Measurements from ENCODE around the gene VGLL4.
"Not testable (repeated sequence)": the region's sequence is repeated elsewhere in the genome, so short reads cannot be mapped to it uniquely, and the experiment has no call there.

VGLL4 gene

DNA sequence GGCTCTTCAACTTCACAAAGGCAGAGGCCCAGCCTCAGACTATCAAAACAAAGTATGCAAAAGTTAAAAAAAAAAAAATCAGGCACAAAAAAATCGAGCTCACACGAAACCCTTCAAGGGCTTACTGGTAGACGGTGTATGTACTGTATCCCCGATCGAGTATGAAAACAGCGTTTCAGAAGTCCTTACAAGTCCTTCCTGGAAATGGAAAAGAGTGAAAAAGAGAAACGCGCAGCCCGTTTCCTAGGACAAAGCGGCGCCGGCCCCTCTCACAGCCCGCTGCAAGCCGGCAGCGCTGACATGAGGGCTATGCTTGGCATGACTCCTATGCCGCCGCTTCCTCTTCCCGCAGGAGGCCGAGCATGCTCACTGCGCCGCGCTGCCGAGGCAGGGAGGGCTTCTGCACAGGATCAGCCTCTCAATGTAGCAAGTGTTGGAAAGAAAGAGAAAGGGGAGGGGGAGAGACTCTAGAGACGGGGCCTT lies at the start of gene VGLL4:
TSS of gene VGLL4 (minus strand) at position 311 of the 483 bp plus-strand sequence. CDS start 397 bp downstream, outside the sequence.
- DNase-seq: peak; percentile 52

DNA sequence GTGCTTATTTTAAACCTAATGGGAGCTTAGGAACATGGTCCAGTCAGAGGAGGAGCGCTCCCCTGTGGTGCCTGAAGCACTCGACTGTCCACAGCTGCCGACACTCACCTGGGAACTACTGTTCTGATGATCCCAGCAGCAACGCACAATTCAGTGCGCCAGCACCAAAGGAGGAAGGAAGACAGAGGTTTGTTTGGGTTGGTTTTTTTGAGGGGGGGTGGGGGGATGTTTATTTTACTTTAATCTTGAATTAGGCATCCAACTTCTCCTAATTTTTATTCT lies 48.8 kb upstream of the VGLL4 start:
- DNase-seq: no peak

- DNase-seq: no peak
Observed at GRCh38 chr3:11691767-11692531, 48.2 kb upstream of the VGLL4 start.

DNA sequence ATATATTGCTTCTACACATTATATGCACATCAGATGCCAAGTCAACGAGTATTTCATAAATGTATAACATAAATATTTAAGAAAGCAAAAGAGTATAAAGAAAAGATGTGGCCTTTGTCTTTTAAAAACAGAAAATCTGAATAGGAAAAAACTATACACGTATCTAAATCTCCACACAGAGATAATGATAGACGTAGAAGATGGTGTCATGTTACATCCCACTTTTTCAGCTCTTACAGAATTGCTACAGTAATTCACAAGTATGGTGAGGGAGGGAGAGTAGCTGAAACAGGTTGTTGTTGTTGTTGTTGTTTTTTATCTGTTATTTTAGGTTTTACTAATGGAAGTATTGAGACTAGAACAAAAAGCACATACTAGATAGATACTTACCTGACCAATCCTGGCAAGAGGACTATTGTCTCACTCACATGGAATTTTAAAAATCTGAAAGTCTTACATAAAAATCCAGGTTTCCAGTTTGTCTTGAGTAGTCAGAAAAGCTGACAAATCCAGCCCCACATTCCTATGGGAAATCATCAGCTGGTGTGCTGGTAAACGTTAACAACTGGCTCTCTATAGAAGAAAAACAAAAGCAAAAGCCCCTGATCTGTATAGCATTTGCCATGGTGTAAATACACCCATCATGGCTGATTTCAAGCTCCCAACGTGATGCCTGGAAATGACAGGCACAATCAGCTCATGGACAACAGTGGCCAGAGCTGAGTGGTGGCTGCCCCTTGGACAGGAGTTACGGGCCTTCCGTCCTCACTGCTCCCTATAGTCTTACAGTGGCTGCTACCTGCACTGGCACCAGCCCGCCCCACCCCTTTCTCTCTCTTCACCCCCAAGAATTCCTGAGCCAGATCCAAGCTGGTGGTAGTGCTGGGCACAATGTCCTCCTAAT lies 47.4 kb upstream of the VGLL4 start:
- no peak for DNase-seq

DNA sequence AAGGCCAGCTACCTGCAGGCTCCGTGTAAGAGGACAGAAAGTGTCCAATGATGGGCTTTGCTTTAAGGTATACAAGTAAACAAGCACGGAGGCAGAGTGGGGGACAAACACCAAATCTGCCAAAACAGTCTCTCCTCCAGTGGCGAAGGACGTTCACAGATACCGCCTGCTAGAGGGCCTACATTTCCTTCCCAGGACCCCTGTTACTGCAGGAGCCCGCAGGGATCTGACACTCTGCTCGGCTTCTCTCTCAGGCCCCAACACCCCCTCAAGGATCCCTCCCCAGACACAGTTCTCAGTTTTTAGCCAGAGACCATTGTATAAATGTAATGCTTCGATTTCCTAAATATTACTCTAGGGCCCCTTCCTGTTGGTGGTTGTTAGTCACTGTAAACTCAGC lies 46.0 kb upstream of the VGLL4 start:
- DNase-seq: no peak

GRCh38 chr3:11684980-11685379 lies 41.3 kb upstream of the VGLL4 start:
- not testable (repeated sequence) for DNase-seq

- DNase-seq: no peak
Observed at GRCh38 chr3:11680509-11680908, 36.8 kb upstream of the VGLL4 start.

GRCh38 chr3:11679964-11680363 lies 36.2 kb upstream of the VGLL4 start:
- DNase-seq: no peak

DNA sequence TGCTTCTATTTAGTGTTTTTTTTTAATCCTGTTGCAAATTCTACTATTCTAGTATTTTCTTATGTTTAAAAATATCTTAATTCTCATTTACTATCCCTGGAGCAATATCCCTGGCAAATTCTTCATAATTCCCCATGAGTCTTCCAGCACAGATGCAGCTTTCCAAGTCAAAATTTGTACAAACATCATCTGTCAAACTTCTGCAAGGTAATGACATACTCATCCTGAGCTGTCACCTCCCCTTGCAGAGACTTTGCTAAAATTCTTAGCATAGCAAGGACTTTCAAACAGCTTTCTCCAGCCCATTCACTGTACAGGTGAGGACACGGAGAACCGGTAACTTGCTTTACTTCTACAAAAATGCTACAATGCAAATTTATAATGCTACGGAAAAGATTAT lies 28.6 kb upstream of the VGLL4 start:
- DNase-seq: no peak

GRCh38 chr3:11671648-11672100 lies 28.0 kb upstream of the VGLL4 start:
- no peak for DNase-seq

- no peak for DNase-seq
Observed at GRCh38 chr3:11668243-11669235, 24.8 kb upstream of the VGLL4 start.

DNA sequence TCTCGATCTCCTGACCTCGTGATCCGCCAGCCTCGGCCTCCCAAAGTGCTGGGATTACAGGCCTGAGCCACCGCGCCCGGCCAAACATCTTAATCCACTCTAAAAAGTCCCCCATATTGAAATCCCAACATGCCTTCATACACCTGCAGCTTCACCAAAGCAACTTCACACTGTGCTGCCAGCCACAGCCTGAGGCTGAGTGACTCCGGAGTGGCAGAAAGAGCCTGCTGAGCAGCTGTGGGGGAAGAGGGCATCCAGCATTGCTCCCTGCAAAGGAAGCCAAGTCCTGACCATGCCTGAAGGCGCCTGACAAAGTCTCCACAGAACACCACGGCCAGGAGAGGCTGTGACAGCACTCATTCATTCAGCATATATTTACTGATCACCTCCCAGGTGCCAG lies 21.6 kb upstream of the VGLL4 start:
- DNase-seq: no peak

DNA sequence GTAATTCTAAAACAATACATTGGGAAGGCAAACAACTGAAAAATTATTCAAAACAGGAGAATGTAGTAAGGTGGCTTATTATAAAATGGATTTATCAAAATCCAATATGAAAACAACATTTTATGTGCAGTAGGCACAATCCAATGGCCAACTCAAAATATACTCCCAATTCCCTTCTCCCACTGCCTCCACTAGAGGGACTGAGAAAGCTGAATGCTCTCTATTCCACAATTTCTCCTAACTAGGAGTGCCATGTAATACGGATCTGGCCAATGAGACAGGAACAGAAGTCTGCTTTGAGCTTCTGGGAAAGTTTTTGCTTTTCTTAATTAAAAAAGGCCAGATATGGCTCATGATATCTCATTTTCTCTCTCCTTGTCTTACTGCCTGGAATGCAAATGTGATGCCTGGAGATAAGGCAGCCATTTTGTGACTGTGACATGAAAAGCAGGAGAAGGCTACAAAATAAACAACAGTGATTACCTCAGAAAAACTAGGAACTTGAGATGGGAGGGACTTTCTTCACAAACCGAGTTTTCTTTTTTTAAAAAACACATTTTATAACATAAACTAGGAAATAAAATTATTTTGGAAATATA lies 18.8 kb upstream of the VGLL4 start:
- DNase-seq: no peak

DNA sequence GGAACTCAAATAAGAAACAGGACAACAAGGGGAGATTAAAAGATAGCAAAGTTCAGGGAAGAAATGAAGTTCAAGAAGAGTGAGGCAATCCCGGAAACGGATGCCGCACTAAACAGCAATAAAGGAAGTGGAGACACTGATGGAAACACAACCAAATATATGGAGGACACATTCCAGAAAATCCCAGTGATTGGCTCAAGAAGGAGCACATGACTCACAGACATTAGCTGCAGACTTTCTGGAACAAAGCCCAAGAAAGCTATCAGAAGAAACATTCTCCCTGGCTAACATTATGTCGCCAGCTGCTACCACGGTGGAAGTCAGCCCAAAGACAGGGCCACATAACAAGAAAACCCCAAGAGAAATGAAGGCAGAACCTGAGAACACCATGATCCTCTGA lies 18.1 kb upstream of the VGLL4 start:
- DNase-seq: no peak

DNA sequence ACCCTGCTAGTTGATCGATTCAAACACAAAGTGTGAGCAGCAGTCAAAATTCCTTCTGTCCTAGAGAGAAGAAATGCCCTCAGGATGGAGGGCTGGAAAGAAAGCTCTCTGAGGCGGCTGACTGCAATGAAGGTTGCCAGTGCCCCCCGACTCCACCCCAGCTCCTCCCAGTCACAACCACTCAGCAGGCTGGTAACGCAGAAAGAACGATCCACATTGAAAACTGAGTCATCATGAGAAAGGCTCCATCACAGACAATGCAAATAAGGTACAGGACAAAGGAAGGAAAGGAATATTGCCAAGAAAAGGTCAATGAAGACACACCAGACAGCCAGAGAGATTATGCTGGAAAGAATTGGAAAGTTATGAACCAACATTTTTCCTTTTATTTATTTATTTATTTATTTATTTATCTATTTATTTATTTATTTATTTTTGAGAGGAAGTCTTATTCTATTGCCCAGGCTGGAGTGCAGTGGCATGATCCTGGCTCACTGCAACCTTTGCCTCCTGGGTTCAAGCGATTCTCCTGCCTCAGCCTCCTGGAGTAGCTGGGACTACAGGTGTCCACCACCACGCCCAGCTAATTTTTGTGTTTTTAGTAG lies 17.4 kb upstream of the VGLL4 start:
- no peak for DNase-seq

- DNase-seq: no peak
Observed at GRCh38 chr3:11660242-11660641, 16.5 kb upstream of the VGLL4 start.

- no peak for DNase-seq
Observed at GRCh38 chr3:11658180-11658579, 14.5 kb upstream of the VGLL4 start.

DNA sequence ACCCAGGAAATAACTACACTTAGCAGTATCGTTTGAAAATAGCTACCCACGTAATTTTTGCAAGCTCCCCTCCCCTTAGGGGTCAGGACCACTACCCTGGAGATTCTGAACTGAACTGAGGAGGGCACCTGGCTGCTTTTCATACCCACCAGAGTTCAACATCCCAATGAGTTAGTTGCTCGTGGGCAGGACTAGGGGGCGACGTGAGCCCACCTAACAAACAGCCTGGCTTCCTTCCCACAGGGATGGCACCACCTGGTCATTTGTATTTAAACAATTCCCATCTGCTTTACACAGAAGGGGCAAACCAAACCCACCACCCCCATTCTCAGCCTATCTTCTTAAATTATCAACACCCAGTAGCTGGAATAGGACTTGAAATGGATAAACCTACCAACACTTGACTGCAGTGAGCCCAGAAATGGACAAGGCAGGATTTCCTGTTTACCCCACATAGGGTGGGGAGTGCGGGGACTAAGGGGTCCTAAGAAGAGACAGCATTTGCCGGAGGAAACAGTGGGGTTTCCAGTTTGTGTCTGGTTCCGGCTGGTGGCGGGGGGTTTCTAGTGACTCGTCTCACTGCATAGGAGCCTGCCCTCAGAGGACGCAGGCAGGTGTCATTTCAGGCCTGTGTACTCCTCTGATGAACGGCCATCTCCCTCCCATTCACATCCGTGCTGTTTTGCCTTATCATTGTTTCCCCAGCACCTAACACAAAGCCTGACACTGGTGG lies 11.6 kb upstream of the VGLL4 start:
- no peak for DNase-seq

GRCh38 chr3:11654166-11654565 lies 10.5 kb upstream of the VGLL4 start:
- no peak for DNase-seq

DNA sequence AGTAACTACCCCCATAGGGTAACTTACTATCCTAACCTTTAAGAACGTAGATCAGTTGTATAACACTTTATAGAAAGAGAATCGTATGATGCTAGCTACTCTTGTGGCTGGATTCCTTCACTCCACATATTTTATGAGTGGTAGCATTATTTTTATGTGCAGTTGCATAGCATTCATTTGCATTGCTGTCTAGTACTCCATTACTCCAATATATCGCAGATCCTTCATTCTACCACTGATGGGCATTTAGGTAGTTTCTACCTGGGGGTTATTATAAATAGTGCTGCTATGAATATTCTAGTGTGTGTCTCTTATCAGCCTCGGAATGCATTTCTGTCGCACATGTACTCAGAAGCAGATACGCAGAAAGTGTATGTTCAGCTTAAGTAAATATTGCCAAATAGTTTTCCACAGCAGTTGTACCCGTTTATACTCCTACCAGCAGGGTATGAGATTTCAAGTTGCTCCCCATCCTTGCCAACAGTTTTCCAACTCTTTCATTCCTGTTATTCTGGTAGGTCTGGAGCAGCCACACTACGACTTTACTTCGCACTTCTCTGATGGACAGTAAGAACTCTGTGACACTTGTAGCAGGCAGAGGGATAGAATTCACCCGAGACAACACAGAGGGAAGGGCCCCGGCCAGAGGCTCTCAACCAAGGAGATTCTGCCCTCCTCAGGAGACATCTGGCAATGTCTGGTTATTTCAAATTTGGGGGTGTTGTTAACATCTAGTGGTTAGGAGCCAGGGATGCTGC lies 9.8 kb upstream of the VGLL4 start:
- DNase-seq: no peak
